MCF 10A (cell line): ENCODE measurements around the gene SYNJ1. TPM values are rescaled to one million over a fixed set of nuclear protein-coding genes. Genes with fewer than 3 reads are reported as not detected.

Source experiments
- BruUV-seq: library from RNA; stranded (reverse); fragments of 400-500 nt; replicated peaks from 2 replicates; lab custom pipeline; 2021; lab: Mats Ljungman, UMichigan
- CTCF ChIA-PET: fragments of 300-600 bp; sonication (Branson Sonifier 250); formaldehyde crosslinking; extraction: SDS; loops from one replicate; lab custom pipeline; 2021; ENCODE audit warnings: antibody characterized with exemption, inconsistent platforms; lab: Yijun Ruan, JAX
- POLR2A ChIA-PET: fragments of 300-600, 350-650 bp; sonication (Branson Sonifier 250); formaldehyde crosslinking; extraction: SDS; loops from one replicate; lab custom pipeline; 2020; ENCODE audit warnings: antibody characterized with exemption, inconsistent platforms; lab: Yijun Ruan, JAX
- DNase-seq: peaks from one replicate; pipeline ENCODE4 v3.0.0-alpha.2; 2018; ENCODE audit not compliant: unreplicated experiment
- H3K27ac Mint-ChIP-seq: one replicate; pipeline ENCODE4 v1.8.0; 2022; ENCODE audit warnings: mild to moderate bottlenecking, low read depth, mixed read lengths; ENCODE audit not compliant: unreplicated experiment
- H3K27me3 Mint-ChIP-seq: one replicate; pipeline ENCODE4 v1.8.0; 2022; ENCODE audit warnings: mixed read lengths; ENCODE audit not compliant: insufficient read depth, unreplicated experiment
- H3K36me3 Mint-ChIP-seq: one replicate; pipeline ENCODE4 v1.8.0; 2022; ENCODE audit warnings: mild to moderate bottlenecking, moderate library complexity, mixed read lengths; ENCODE audit not compliant: insufficient read depth, unreplicated experiment
- H3K4me1 Mint-ChIP-seq: one replicate; pipeline ENCODE4 v1.8.0; 2022; ENCODE audit warnings: mixed read lengths; ENCODE audit not compliant: insufficient read depth, unreplicated experiment
- H3K4me3 Mint-ChIP-seq: one replicate; pipeline ENCODE4 v1.8.0; 2022; ENCODE audit warnings: mild to moderate bottlenecking, moderate library complexity, mixed read lengths; ENCODE audit not compliant: unreplicated experiment
- H3K9me3 Mint-ChIP-seq: one replicate; pipeline ENCODE4 v1.8.0; 2022; ENCODE audit warnings: mixed read lengths; ENCODE audit not compliant: unreplicated experiment
- intact Hi-C: fragments of 100-400 bp; cut with micrococcal nuclease; formaldehyde crosslinking; loops from 2 replicates; pipeline ENCODE4 v1.14.1; 2022
- total RNA-seq: library from RNA; stranded (reverse); gene quantifications from 2 replicates; pipeline ENCODE4 v1.2.3, GENCODE V29; 2022
- TF ChIP-seq, protein P1 (sequence below): fragments of 200-600 bp; IDR thresholded peaks from one replicate; pipeline ENCODE4 v1.8.0; 2022; ENCODE audit warnings: antibody characterized with exemption, mild to moderate bottlenecking; ENCODE audit not compliant: unreplicated experiment

Gene SYNJ1
- total RNA-seq, 1 experiment from 2014 or later, result 9.7 TPM

DNA sequence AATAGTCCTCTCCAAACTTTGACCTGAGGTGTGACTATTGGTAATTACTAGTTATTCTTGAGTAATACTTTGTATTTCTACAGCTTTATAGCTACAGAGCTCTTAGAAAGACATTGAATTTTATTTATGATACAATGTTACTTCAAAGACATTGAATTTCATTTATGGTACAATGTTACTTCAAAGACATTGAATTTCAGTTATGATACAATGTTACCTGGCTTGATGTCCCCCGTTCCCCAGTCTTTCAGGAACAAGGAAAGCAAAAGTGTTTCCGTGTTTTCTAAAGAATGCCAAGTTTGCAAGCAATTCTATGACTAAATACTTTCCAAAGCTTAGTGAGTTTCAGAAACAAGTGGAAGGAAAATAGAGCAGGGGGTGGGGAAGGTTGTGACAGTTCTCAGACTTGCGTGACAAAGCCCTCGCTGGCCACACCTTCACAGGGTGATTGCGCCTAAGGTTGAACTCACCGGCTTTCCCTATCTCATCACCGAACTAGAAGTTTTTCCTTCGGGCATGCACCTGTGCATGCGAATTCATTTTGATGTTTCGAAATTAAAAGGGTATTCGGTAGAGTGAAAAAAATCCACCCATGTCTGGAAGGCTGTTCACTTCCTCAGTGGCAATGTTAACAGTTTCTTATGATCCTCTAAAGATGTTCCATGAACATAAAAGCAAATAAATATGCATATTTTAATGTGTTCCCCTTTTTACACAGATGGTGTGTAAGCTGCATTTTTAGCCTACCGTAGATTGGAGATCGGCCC lies 44.7 kb upstream of the SYNJ1 start:
- Mint-ChIP-seq H3K9me3 (no peaks in the 10 kb centered on the region), H3K27ac (peak overlapping the region; percentile 93), H3K27me3 (no peaks in the 10 kb centered on the region), H3K36me3 (peaks cover 27% of the 10 kb centered on the region), H3K4me3 (peak overlapping the region; percentile 79), H3K4me1 (peaks cover 15% of the 10 kb centered on the region)
- POLR2A ChIA-PET, result interaction anchor here (0.6 to 5.5 kb wide), 24 partner anchors 8 to 770 kb away, joined by 3 to 103 read pairs (median 4); partner anchors contain the start of genes CFAP298, GART, IFNAR1 and SYNJ1
- intact Hi-C loops, result no loop called here
- DNase-seq, result peak; percentile 26
- TF ChIP-seq, protein P1, sequence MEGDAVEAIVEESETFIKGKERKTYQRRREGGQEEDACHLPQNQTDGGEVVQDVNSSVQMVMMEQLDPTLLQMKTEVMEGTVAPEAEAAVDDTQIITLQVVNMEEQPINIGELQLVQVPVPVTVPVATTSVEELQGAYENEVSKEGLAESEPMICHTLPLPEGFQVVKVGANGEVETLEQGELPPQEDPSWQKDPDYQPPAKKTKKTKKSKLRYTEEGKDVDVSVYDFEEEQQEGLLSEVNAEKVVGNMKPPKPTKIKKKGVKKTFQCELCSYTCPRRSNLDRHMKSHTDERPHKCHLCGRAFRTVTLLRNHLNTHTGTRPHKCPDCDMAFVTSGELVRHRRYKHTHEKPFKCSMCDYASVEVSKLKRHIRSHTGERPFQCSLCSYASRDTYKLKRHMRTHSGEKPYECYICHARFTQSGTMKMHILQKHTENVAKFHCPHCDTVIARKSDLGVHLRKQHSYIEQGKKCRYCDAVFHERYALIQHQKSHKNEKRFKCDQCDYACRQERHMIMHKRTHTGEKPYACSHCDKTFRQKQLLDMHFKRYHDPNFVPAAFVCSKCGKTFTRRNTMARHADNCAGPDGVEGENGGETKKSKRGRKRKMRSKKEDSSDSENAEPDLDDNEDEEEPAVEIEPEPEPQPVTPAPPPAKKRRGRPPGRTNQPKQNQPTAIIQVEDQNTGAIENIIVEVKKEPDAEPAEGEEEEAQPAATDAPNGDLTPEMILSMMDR, result no peak
- CTCF ChIA-PET, result interaction anchor here (0.7 to 2.1 kb wide), 10 partner anchors 10 to 1761 kb away, joined by 3 to 8 read pairs (median 4); no protein-coding TSS in a partner anchor
- TSS peak; percentile 76 for BruUV-seq

DNA sequence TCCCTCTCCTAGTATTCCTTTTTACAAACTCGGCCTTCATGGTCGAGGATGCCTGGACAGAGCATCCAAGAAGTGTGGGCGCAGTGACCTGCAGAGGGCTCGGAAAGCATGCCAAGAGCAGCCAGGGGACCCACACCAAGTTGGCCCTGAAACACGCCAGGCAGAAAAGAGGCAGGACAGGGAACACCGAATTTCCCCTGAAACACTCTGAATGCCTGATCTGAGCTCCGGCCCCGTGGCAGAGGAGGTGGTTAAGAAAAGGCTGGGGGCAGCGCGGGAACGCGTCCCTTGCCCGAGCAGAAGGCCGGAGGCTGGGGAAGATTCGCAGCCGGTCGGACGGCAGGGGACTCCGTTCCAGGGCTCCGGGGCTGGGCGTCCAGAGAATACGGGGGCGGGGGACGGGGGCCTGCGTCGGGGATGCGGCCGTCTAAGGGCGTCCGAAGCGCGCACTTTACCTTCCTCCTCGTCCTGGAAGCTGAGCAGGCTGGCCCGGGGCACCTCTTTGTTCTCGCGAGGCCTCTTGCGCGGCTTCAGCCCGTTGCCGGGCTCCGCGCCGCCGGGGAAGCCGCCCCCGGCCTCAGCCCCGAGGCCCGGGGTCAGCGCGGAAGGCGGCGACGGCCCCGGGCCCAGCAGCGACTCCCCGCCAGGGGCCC lies 43.2 kb upstream of the SYNJ1 start:
- Mint-ChIP-seq H3K4me1 (peaks cover 26% of the 10 kb centered on the region), H3K27ac (peak overlapping the region; percentile 93), H3K27me3 (no peaks in the 10 kb centered on the region), H3K4me3 (peak overlapping the region; percentile 79), H3K36me3 (peaks cover 29% of the 10 kb centered on the region), H3K9me3 (no peaks in the 10 kb centered on the region)
- POLR2A ChIA-PET, result interaction anchor here (0.5 to 5.5 kb wide), 35 partner anchors 12 to 1397 kb away, joined by 3 to 103 read pairs (median 4); partner anchors contain the start of genes CFAP298, DONSON, GART and IFNAR1
- BruUV-seq, result no TSS peak
- DNase-seq, result peak; percentile 61
- TF ChIP-seq, protein P1, result no peak
- intact Hi-C loops, result loop anchor here (2.0 kb wide), 1 partner anchor 42 kb away; the partner anchor contains the start of gene SYNJ1
- CTCF ChIA-PET, result interaction anchor here (0.6 to 2.1 kb wide), 14 partner anchors 8 to 803 kb away, joined by 3 to 8 read pairs (median 4); no protein-coding TSS in a partner anchor

GRCh38 chr21:32768530-32768929 lies 40.7 kb upstream of the SYNJ1 start:
- Mint-ChIP-seq H3K4me1 (peaks cover 41% of the 10 kb centered on the region), H3K4me3 (peak overlapping the region; percentile 79), H3K36me3 (peaks cover 46% of the 10 kb centered on the region), H3K9me3 (no peaks in the 10 kb centered on the region), H3K27me3 (no peaks in the 10 kb centered on the region), H3K27ac (peak overlapping the region; percentile 40)
- ChIA-PET POLR2A (no interaction called here), CTCF (no interaction called here)
- TF ChIP-seq, protein P1, result no peak
- no peak for DNase-seq
- intact Hi-C loops, result no loop called here
- no TSS peak for BruUV-seq

GRCh38 chr21:32765058-32765457 lies 37.2 kb upstream of the SYNJ1 start:
- no TSS peak for BruUV-seq
- POLR2A ChIA-PET, result interaction anchor here (1.4 kb wide), 1 partner anchor 38 kb away, joined by 5 read pairs; the partner anchor contains the start of gene SYNJ1
- no peak overlapping the region for H3K27ac Mint-ChIP-seq

More at GRCh38 chr21:32765058-32765457, 37.2 kb upstream of the SYNJ1 start:
- TF ChIP-seq, protein P1, result no peak
- no peaks in the 10 kb centered on the region for H3K9me3 Mint-ChIP-seq
- H3K4me1 Mint-ChIP-seq, result peaks cover 41% of the 10 kb centered on the region
- H3K27me3 Mint-ChIP-seq, result no peaks in the 10 kb centered on the region
- CTCF ChIA-PET, result interaction anchor here (0.5 kb wide), 1 partner anchor 9 kb away, joined by 3 read pairs; no protein-coding TSS in a partner anchor
- DNase-seq, result no peak
- H3K36me3 Mint-ChIP-seq, result peaks cover 71% of the 10 kb centered on the region
- intact Hi-C loops, result no loop called here
- H3K4me3 Mint-ChIP-seq, result no peak overlapping the region
